Dedifferentiated amniotic fluid mesenchymal stem cell (primary cell): ENCODE measurements around the gene TUNAR.

Source experiments
- DNase-seq: peaks from one replicate; pipeline ENCODE4 v3.0.0-alpha.2; 2016; ENCODE audit errors: extremely low spot score

Gene TUNAR

GRCh38 chr14:95872777-95873176 is 3.9 kb upstream of the TUNAR start:
- DNase-seq: no peak

GRCh38 chr14:95875831-95876760 is 536 bp upstream of the TUNAR start:
- no peak for DNase-seq

- DNase-seq: no peak
These were observed 1.0 kb downstream of the TUNAR start for GRCh38 chr14:95877633-95878032.

- no peak for DNase-seq
These were observed 7.7 kb downstream of the TUNAR start for GRCh38 chr14:95884377-95884776.

- DNase-seq: no peak
These were observed 8.6 kb downstream of the TUNAR start for GRCh38 chr14:95885278-95885677.

GRCh38 chr14:95885866-95886265 is 9.2 kb downstream of the TUNAR start:
- DNase-seq: no peak

GRCh38 chr14:95886366-95887056 is 9.9 kb downstream of the TUNAR start:
- DNase-seq: no peak

- DNase-seq: no peak
These were observed 10.7 kb downstream of the TUNAR start for GRCh38 chr14:95887351-95887750.

- DNase-seq: no peak
These were observed 12.8 kb downstream of the TUNAR start for GRCh38 chr14:95889236-95889979.

- no peak for DNase-seq
These were observed 15.1 kb downstream of the TUNAR start for GRCh38 chr14:95891742-95892141.

GRCh38 chr14:95892142-95892541 is 15.5 kb downstream of the TUNAR start:
- DNase-seq: no peak

- no peak for DNase-seq
These were observed 19.1 kb downstream of the TUNAR start for GRCh38 chr14:95895720-95896119.

GRCh38 chr14:95896498-95897135 is 20.0 kb downstream of the TUNAR start:
- DNase-seq: no peak

GRCh38 chr14:95897280-95897679 is 20.6 kb downstream of the TUNAR start:
- DNase-seq: no peak

- no peak for DNase-seq
These were observed 24.4 kb downstream of the TUNAR start for GRCh38 chr14:95901054-95901453.

GRCh38 chr14:95902273-95902826 is 25.7 kb downstream of the TUNAR start:
- DNase-seq: no peak

- DNase-seq: no peak
These were observed 26.5 kb downstream of the TUNAR start for GRCh38 chr14:95903165-95903564.

GRCh38 chr14:95903616-95904107 is 27.0 kb downstream of the TUNAR start:
- DNase-seq: no peak

- DNase-seq: no peak
These were observed 30.0 kb downstream of the TUNAR start for GRCh38 chr14:95906591-95906990.

- no peak for DNase-seq
These were observed 34.0 kb downstream of the TUNAR start for GRCh38 chr14:95910628-95911027.

- DNase-seq: no peak
These were observed 34.8 kb downstream of the TUNAR start for GRCh38 chr14:95911456-95911855.
